GM12875 (cell line): ENCODE measurements around the gene VWA7.
A peak's percentile ranks its signal among the peaks of the same experiment; 100 is the strongest.
"Not testable (repeated sequence)": the region's sequence is repeated elsewhere in the genome, so short reads cannot be mapped to it uniquely, and the experiment has no call there.

Source experiments
- H3K4me3 ChIP-seq: one replicate; pipeline ENCODE4 v1.5.1; 2011; ENCODE audit warnings: low read depth, low read length, control low read depth
- TF ChIP-seq, protein P1 (sequence below): IDR thresholded peaks from 2 replicates; pipeline ENCODE4 v1.5.1; 2011; ENCODE audit warnings: low read depth, mild to moderate bottlenecking, control low read depth, inconsistent platforms, low read length, moderate library complexity, borderline replicate concordance; ENCODE audit not compliant: insufficient read depth

VWA7 gene

DNA sequence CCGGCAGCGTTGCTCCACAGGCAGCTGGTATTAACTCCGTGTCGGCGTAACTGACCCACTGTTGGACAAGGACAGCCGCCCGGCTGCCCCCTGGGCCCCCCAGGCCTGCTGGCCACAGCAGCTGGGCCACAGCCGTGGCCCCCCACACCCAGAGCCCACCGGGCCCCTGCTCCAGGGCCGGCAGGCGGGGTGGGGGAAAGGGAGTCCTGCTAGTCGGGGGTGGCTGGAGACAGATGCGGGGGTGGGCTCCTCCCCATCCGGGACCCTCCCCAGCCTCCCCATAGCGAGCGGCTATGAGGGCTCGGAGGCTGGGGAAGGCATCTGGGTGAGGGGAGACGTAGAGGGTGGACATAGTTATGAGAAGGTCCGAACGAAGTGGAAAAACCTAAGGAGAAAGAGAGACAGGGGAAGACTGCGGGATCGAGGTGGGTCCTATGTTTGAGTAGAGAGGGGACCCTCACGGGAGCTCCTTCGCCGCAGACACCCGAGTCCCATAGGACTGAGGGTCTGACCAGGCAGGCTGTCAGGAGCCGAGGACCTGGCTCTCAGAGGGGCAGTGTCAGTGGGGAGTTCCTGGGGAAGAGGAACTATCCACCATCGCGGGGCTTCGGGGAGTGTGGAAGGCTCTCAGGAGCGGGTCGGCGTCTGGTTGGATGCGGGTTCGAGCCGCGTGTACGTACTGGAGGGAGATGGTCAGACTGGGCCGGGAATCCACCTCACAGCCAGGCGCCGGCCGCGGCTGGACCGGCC is 17.9 kb upstream of the VWA7 start:
- H3K4me3 ChIP-seq, result peak overlapping the region; percentile 91

DNA sequence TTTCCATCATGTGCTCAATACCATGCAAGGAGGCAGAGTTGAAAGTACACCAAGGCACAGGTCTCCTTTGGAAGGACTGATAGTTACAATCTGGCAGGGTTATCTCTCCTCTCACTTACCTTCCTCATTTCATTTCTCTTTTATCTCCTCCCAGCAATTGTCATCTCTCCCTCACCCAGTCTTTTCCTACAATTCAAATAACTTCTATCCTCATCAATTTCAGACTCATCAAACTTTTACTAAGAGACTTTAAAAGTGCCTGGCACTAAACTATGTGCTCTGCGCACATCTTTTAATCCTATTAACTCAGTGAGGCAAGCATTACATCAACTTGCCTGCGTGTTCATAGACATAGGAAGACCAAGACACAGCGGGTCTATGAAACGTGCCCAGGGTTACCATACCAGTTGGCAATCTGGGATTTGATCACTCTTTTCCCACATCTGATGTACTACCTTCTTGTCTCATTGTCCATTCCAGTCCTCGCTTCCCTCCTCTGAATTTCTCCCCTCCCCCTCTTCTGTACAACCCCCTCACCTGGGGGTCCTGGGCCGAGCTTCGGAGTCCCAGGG is 17.3 kb upstream of the VWA7 start:
- H3K4me3 ChIP-seq, result peak overlapping the region; percentile 91
- TF ChIP-seq, protein P1, sequence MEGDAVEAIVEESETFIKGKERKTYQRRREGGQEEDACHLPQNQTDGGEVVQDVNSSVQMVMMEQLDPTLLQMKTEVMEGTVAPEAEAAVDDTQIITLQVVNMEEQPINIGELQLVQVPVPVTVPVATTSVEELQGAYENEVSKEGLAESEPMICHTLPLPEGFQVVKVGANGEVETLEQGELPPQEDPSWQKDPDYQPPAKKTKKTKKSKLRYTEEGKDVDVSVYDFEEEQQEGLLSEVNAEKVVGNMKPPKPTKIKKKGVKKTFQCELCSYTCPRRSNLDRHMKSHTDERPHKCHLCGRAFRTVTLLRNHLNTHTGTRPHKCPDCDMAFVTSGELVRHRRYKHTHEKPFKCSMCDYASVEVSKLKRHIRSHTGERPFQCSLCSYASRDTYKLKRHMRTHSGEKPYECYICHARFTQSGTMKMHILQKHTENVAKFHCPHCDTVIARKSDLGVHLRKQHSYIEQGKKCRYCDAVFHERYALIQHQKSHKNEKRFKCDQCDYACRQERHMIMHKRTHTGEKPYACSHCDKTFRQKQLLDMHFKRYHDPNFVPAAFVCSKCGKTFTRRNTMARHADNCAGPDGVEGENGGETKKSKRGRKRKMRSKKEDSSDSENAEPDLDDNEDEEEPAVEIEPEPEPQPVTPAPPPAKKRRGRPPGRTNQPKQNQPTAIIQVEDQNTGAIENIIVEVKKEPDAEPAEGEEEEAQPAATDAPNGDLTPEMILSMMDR, result no peak

More for the DNA sequence above, 17.9 kb upstream of the VWA7 start:
- TF ChIP-seq, protein P1, result no peak

DNA sequence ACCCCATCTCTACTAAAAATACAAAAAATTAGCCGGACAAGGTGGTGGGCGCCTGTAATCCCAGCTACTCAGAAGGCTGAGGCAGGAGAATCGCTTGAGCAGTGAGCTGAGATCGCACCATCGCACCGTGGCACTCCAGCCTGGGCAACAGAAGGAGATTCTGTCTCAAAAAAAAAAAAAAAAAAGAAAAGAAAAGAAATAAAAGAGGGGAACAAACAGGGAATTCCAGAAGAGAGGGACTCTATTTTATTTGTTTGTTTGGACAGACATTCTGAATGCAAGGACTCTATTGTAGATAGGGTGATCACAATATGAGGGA is 16.8 kb upstream of the VWA7 start:
- not testable (repeated sequence) for H3K4me3 ChIP-seq

DNA sequence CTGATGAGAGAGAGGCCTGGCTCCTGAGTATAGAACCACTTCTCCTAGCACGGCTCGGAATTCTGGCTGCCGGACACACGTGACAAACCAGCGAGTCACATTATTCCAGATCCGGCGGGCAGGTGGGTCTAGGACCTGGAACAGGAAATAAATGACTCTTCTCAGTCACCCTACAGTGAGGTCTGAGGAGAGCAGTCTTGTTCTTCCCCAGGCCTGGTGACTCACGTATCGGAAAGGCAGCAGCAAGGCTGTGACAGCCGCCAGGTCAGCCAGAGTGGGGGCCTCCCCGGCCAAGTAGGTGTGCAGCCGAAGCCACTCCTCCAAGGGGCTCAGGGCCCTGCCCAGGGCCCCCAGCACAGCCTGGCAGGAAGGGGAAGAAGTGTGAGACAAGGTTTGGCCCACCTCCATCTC is 15.6 kb upstream of the VWA7 start:
- TF ChIP-seq, protein P1, result no peak
- no peak overlapping the region for H3K4me3 ChIP-seq

DNA sequence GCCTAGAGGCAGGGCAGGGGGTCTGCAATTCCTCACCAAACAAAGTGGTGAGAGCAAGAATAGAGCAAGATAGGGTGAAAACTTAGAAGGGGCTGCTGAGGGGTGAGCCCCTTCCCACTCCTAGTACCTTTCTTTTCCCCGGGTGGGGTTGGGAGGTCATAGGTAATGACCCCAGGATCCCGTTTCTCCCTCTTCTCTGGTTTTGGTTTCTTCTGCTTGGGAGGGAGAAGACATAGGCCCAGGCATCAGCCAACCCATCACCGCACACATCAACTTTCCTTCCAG is 14.9 kb upstream of the VWA7 start:
- H3K4me3 ChIP-seq, result no peak overlapping the region
- TF ChIP-seq, protein P1, result no peak

DNA sequence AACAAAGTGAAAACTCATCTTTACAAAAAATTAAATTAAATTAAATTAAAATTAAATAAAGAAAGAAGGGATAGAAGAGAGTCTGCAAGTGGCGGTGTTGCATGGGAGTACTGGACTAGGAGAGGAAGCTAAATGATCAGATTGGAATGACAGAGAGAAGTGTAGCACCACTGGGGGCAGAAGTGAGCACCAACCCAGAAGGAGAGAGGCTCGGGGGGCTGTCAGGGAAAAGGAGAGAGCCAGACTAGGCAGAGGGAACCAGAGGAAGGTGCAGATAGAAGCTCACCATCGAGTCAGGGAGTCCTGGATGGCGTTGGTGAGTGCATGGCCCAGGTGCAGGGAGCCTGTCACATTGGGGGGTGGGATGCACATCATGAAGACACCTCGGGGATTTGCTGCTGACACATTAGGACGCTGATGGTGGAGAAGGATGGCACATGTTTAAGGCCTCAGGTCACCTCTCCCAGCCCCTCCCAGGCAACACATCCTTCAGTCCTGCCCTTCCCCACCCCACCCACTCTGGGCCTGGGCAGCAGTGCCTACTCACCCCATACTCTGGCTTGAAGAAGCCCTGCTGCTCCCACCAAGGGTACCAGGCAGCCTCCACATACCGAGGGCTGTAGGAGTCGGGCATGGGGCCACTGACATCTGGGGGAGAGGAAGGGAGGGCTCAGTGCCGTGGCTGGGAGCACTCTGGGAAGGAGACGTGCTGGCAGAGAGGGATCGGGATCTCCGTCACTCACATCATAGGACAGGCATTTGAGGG is 14.4 kb upstream of the VWA7 start:
- TF ChIP-seq, protein P1, result peak; percentile 69
- no peak overlapping the region for H3K4me3 ChIP-seq

DNA sequence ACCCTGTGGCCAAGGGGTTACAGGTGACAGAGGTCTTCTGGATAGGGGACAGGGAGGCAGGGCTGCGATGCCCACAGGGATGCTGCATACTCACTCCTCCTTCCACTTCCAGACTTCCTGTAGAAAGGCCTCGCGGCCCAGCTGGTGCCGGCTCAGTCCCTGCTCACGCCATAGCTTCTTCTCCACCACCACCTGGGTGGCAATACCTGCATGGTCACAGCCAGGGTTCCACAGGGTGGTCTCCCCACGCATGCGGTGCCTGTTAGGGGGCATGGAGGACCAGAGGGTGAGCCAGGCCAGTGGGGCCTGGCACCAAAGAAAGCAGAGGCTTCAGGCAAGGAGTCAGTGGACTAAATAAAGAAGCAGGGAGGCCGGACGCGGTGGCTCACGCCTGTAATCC is 8.3 kb upstream of the VWA7 start:
- TF ChIP-seq, protein P1, result no peak
- H3K4me3 ChIP-seq, result no peak overlapping the region
